GM21447 (cell line): Measurements from ENCODE around the gene XRN1.
"Not testable (repeated sequence)": the region's sequence is repeated elsewhere in the genome, so short reads cannot be mapped to it uniquely, and the experiment has no call there.

ENCODE experiments used
- ATAC-seq: cut with Tn5 transposase; IDR thresholded peaks from one replicate; pipeline ENCODE4 v1.9.1; 2021; ENCODE audit not compliant: unreplicated experiment

The XRN1 gene, protein sequence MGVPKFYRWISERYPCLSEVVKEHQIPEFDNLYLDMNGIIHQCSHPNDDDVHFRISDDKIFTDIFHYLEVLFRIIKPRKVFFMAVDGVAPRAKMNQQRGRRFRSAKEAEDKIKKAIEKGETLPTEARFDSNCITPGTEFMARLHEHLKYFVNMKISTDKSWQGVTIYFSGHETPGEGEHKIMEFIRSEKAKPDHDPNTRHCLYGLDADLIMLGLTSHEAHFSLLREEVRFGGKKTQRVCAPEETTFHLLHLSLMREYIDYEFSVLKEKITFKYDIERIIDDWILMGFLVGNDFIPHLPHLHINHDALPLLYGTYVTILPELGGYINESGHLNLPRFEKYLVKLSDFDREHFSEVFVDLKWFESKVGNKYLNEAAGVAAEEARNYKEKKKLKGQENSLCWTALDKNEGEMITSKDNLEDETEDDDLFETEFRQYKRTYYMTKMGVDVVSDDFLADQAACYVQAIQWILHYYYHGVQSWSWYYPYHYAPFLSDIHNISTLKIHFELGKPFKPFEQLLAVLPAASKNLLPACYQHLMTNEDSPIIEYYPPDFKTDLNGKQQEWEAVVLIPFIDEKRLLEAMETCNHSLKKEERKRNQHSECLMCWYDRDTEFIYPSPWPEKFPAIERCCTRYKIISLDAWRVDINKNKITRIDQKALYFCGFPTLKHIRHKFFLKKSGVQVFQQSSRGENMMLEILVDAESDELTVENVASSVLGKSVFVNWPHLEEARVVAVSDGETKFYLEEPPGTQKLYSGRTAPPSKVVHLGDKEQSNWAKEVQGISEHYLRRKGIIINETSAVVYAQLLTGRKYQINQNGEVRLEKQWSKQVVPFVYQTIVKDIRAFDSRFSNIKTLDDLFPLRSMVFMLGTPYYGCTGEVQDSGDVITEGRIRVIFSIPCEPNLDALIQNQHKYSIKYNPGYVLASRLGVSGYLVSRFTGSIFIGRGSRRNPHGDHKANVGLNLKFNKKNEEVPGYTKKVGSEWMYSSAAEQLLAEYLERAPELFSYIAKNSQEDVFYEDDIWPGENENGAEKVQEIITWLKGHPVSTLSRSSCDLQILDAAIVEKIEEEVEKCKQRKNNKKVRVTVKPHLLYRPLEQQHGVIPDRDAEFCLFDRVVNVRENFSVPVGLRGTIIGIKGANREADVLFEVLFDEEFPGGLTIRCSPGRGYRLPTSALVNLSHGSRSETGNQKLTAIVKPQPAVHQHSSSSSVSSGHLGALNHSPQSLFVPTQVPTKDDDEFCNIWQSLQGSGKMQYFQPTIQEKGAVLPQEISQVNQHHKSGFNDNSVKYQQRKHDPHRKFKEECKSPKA (N-terminal part only)

DNA sequence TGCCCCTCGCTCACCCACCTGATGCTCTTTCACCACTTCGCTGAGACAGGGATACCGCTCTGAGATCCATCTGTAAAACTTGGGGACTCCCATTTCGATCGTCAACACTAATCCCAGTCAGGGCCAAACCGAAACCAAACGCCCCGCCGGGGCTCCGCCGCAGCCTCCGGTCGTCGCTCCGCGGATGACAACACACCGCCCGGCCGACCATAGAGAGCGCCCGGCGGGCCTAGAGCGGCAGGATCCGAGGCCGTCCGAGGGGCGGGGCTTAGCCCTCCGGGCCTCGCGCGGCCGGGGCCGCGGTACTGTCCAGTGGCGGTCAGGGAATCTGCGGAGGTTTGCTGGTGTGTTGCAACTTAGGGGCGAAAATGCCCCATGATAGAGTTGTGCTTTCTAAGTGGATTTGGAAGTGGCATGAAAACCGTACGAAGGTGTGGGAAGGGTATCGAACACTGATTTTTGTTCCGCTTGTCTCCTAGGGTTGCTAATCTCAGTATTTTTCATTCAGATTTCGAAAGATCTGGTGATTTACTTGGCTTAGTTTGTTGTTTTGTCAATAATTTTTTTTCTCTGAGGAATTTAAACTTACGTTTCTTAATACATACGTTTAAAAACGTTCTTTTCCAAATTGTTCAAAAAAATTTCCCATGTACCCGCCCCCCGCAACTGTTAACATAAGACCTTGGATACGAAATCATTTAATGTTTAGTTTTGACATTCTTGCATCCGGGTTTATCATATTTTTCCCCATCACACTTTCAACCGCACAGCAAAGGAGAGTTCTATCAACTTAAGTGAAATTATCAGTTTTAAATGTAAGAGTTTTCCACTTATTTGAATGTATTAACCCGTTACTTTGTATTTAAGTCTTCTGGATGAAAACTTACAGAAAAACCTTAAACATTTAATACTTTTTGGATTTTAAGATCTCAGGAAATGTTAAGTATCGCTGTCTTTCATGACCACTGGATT is at the start of gene XRN1:
Gene XRN1, minus strand, starts transcription at position 186 of the 972 bp plus-strand sequence. Its CDS starts 93 bp downstream, at position 93.
- peak; percentile 77 for ATAC-seq

DNA sequence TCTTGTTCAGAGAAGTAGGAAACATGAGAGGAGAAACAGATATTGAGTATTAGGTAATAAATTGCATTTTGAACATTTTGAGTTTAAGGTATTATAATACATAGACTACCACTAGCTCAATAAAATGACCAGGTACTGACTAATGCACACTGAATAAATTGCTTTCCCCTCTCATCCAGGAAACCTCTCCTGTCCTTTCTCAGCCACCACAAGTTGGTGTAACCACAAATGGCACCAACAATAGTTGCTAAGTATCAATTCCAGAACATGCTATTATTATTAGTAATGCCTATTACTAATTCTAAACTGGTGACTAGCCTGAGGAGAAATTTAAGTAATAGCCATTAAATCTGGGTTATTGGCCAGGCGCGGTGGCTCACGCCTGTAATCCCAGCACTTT is 47.3 kb upstream of the XRN1 start:
- no peak for ATAC-seq

DNA sequence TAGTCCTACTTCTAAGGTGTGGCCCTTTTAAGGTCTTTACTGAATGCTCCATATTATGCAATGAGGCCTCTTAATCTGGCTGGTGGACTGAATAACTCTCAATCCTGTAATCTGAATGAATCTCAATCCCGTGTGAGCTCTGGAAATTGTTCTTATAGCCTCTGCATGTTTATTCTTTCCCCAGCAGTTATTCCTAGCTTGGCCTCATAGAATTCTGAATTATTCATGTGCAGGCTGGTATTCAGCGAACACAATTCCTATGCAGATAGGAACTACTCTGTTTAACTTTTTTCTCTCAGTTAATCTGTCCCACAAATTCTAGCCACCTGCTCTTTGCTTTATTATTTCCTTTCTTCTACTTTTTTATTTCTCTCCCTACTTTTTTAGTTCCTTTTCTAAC is 44.3 kb upstream of the XRN1 start:
- ATAC-seq = no peak

DNA sequence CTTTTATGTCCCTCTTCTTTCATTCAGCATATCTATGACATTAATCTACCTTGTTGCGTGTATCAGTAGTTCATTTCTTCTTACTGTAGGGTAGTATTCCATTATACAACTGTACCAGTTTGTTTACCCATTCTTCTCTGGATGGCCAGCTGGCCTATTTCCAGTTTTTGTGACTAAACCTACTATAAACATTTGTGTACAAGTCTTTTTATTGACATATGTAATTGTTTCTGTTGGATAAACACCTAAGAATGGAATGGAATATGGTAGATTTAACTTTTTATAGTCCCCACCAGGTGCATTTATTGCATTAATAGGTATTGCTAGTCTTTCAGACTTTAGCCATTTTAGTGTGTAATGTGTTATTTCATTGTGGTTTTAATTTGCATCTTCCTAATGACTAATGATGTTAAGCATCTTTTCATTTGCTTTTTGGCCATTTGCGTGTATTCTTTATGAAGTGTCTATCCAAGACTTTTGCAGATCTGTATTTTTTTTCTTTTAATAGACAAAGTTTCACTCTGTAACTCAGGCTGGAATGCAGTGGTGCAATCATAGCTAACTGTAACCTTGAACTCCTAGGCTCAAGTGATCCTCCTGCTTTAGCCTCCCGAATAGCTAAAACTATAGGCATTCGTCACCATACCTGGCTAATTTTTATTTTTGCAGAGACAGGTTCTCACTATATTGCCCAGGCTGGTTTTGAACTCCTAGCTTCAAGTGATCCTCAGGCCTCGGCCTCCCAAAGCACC is 41.9 kb upstream of the XRN1 start:
- ATAC-seq = no peak

DNA sequence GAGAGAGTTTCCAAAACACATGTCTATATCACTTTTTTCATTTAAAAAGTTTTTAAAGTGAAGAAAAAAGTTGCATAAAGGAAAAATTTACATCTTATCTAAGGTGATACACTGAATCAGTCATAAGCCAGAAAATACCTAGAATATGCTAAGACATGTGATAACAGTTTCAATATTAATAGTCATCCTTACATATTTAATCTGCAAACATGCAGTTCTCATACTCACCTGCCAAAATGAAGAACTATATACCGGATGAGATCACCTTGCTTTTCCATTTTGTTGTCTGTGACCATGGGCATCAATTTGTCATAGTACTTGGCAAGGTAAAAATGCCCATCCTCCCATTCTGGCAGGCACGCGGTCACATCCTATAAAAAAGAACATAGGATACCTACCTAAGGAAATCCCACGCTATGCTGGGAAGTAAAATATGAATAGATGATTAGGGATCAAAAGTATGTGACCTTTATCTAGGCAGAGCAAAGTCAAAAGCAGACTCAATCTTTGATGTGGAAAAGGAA is 37.1 kb upstream of the XRN1 start:
- ATAC-seq = no peak

DNA sequence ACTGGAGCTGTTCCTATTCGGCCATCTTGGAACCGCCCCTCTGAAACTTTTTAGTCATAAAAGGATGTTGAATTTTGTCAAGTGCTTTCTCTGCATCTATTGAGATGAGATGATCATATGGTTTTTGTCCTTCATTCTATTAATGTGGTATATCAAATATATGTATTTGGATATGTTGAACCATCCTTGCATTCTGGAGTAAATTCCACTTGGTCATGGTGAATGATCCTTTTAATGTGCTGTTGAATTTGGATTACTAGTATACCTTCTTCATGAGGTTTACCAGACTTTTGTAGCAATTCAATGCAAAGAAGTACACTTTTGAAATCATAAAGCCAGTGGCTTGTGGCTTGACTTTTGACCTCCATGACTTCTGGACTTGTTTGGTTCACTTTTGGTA is 33.4 kb upstream of the XRN1 start:
- no peak for ATAC-seq

DNA sequence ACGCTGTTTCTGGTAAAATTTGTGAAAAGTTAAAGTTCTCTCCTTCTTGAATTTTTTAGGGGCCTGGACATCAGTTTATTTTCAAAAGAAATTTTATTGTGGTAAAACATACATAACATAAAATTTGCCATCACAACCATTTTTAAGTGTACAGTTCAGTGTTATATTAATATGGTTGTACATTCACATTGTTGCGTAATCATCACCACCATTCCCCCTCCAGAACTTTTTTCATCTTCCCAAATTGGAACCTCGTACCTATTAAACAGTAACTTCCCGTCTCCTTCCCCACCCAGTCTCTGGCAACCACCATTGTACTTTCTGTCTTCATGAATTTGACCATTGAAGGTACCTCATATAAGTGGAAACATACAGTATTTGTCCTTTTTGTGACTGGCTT is 23.0 kb upstream of the XRN1 start:
- no peak for ATAC-seq

DNA sequence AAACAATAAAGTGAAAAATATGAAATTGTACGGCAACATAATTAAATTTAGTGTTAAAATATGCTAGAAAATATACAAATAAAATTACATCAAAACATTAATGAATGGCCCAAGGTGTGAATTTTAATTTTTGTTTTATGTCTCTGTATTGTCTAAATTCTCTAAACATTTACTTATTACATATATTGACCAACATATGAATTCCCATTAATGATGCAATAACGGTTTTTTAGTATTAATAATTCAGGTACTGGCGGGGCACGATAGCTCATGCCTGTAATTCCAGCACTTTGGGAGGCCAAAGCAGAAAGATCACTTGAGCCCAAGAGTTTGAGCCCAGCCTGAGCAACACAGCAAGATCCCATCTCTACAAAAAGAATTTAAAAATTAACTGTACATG is 20.6 kb upstream of the XRN1 start:
- ATAC-seq = no peak

DNA sequence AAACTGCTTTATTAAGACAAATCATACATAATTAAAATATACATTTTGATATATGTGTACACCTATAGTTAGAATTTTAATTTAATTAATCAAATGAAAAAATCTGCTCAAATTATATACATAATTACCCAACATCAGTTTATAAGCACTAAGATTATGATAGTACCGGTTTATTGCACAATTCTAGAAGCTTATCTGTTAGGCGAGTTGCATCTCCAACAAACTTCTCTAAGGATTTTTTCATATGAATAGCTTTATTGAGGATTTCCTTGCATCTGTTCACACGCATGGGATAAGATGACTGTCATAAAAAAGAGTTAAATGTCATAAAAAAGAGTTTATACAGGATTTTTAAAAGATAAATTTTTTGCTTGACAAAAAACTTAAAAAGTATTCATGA is 19.9 kb upstream of the XRN1 start:
- no peak for ATAC-seq

DNA sequence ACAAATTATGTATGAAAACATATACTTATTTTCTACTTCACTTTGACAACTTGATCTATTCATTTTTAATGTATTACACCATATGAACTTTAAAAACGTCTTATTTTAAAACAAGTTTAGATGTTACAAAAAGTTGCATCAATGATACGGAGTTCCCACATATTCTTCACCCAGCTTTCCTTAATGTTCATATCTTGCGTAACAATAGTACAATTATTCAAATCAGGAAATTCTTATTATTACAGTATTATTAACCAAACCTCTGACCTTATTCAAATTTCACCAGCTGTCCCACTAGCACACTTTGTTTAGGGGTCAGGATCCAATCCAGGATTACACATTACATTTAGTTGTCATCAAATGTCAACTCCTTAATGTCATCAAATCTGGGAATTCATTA is 12.9 kb upstream of the XRN1 start:
- no peak for ATAC-seq

DNA sequence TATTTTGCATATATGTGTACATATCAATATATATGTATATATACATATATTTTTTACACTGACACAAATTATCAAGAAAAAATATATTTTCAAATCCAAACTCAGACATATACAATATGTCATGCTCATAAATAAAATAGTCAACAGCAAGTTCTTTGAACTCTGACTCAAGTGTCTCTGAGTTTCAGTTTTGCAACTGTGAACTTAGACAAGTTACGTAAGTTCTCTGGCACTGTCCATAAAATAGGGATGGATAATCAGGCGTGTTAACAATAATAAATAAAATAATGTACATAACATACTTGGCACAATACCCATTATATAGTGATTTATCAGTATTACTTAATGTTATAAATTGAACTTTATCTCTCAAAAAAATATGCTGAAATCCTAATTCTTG is 12.1 kb upstream of the XRN1 start:
- no peak for ATAC-seq

DNA sequence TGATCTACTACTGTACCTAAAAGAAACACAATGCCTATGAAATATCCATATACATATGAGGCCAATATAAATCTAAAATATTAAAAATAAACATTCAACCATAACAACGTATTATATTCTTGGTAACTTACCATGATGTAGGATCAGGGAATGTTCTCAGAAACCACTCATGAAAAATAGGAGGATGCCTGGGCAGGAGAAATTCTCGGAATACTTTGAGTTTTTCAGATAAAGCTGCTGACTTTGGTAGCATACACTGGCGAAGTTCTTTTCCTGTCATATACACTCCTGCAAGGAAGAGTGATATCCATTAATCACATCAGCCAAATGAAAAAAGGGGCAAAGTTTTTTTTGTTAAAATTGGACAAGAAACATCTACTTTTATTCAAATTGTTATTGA is 11.3 kb upstream of the XRN1 start:
- no peak for ATAC-seq

DNA sequence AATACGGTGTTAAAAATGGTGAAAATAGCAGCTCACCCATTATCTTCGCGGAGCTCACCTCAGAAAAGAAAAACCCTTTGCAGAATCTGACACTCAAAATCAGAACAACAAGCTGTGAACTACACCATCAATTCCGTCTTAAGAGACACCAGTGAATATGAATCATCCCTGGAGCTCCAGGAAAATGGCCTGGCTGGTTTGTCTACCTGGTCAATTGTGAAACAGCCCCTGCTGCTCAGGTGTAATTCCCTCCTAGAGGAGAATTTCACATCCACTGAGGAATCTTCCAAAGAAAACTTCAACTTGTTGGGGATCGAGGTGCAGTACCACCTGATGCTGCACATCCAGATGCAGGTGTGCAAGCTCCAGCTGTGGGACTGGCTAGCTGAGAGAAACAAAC is 3.0 kb upstream of the XRN1 start:
- ATAC-seq = no peak

DNA sequence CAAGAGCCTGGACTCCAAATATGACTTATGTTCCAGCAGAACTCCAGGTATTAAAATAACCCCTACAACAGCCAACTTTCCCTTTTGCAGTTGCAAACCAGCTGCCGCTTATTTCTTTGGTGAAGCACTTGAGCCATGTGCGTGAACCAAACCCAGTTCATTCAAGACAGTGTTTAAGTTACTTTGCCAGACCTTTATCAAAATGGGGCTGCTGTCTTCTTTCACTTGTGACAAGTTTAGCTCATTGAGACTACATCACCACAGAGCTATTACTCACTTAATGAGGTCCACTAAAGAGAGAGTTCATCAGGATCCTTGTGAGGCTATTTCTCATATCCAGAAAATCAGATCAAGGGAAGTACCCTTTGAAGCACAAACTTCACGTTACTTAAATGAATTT is 2.4 kb upstream of the XRN1 start:
- ATAC-seq = no peak

DNA sequence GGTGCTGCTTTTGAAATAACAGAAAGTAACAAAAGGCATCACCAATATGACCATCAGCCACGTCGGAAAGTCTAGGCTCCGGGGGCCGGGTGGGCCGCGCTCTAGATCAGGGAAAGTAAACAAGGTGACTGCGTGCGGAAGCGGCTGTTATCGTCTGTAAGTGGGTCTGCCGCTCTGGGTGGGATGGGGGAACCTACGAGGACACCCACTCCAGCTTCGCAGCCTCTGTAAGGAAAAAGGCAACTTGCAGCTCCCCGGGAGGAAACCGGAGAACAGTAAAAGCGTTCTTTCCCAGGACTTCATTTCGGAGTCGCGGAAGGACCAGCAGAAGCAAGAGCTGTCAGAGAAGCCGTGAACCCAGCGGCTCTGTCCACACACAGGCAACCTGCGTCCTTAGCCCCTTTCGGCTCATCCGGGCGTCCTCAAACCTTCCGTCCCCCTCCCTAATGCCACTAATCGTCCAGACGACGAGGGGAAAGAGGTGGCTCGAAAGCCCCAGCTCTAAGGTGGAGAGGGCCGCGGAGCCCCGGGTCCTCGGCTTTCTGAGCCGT is 461 bp downstream of the XRN1 start:
- ATAC-seq = peak; percentile 30

DNA sequence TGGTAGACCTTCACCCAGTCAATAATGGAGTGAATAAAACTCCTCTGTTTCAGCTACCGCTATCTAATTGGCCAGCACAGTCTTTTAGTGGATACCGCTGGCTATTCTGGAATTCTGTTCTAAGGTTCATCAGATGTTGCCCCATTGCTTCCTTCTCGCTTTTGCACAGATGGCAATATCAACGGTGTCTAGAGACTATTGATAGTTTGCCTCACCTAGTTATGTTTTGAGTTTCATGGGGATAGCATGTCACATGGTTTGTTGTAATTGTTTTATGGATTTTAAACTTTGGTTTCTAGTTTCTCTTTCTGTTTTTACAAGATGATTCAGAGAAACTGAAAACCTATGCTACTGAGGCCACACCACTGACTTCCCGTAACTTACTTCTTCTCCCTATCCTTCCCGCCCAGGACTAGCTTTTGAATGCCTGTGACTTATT is 2.0 kb downstream of the XRN1 start:
- peak; percentile 53 for ATAC-seq

DNA sequence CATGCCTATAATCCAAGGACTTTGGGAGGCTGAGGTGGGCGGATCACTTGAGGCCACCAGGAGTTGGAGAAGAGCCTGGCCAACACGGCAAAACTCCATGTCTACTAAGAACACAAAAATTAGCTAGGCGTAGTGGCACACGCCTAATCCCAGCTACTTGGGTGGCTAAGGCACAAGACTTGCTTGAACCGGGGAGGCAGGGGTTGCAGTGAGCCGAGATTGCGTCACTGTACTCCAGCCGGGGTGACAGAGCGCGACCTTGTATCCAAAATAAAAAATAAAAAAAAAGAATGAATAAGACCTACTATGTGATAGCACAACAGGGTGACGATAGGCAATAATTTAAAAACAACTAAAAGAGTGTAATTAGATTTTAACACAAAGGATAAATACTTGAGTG is 3.5 kb downstream of the XRN1 start:
- no peak for ATAC-seq

DNA sequence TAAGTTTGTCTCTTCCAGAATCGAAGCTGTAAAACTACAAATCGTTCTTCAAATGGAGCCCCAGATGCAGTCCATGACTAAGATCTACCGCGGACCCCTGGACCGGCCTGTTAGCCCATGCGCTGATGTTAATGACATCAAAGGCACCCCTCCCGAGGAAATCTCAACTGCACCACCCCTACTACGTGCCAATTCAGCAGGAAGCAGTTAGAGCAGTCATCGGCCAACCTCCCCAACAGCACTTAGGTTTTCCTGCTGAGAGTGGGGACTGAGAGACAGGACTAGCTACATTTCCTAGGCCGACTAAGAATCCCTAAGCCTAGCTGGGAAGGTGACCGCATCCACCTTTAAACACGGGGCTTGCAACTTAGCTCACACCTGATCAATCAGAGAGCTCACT is 4.8 kb downstream of the XRN1 start:
- not testable (repeated sequence) for ATAC-seq
